KG1 (cell line): ENCODE measurements around the gene RPS6KC1.
"Not testable (repeated sequence)": the region's sequence is repeated elsewhere in the genome, so short reads cannot be mapped to it uniquely, and the experiment has no call there.

Experiments used
- DNase-seq: peaks from one replicate; lab custom pipeline; 2025; lab: John Stamatoyannopoulos, UW

RPS6KC1 gene

GRCh38 chr1:213159376-213159775, 108.3 kb downstream of the RPS6KC1 start:
- DNase-seq, result no peak

DNA sequence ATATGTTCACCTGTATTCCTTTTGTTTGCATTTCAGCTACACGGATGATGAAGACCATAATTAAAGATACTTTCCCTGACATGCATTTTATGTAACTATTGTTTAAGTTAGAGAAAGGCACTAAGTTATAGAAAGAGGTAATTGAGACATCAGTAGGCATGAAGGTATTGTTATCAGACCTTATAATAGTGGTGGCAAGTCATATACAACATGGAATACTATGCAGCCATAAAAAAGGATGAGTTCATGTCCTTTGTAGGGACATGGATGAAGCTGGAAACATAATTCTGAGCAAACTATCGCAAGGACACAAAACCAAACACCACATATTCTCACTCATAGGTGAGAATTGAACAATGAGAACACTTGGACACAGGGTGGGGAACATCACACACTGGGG, 109.4 kb downstream of the RPS6KC1 start:
- not testable (repeated sequence) for DNase-seq

DNA sequence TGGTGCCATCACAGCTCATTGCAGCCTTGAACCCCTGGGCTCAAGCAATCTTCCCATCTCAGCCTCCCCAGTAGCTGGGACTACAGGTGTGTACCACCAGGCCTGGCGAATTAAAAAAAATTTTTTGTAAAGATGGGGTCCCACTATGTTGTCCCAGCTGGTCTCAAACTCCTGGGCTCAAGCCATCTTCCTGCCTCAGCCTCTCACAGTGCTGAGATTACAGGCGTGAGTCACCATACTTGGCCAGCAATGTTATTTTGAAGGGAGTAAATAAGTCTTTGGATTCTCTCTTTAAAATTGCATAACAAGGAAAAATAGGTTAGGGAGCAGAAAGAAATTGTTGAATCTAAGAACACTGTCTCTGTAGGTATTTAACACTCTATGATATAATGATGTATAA, 111.3 kb downstream of the RPS6KC1 start:
- DNase-seq, result no peak

GRCh38 chr1:213162862-213163261, 111.8 kb downstream of the RPS6KC1 start:
- no peak for DNase-seq

- DNase-seq, result no peak
These were observed 112.3 kb downstream of the RPS6KC1 start for GRCh38 chr1:213163278-213163711.

GRCh38 chr1:213164561-213164960, 113.5 kb downstream of the RPS6KC1 start:
- no peak for DNase-seq

DNA sequence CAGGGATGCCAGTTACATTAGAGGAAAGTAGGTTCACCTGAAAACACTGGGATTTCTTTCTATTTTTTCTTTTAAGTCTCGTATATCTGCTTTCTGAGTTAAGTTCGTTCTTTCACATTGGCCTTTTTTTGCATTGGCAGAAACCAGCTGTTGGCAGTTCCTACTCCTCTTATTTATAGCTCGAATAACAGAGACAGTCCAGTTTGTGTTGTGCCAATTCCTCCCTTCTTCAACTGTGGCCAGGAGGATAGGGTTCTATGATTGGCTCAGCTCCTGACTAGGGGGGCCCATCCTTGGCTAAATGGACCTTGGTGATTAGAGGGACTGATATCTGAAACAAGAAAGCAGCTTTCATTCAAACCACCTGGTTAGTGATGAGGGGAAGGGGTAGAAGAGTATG, 115.8 kb downstream of the RPS6KC1 start:
- no peak for DNase-seq

DNA sequence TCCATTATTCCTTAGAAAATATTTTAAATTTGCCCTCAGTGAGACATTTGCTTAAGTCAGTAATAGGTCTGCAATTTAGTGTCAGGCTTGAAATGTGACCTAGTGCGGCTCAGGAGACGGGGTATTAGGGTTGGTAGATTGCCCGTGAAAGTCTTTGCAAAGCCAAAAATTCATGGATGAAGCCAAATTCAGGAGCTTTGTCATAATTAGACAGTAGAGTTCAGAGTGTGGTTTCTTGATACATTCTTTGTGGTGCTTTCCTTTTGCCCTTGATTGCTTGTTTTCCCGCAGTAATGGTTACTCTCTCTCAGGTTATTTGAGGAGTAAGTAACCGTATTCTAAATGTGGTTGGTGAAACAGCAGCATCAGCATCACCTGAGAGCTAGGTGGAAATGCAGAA, 120.7 kb downstream of the RPS6KC1 start:
- no peak for DNase-seq

- no peak for DNase-seq
These were observed 125.3 kb downstream of the RPS6KC1 start for GRCh38 chr1:213176341-213176740.

GRCh38 chr1:213179784-213180183, 128.7 kb downstream of the RPS6KC1 start:
- no peak for DNase-seq

GRCh38 chr1:213180833-213181232, 129.8 kb downstream of the RPS6KC1 start:
- no peak for DNase-seq

DNA sequence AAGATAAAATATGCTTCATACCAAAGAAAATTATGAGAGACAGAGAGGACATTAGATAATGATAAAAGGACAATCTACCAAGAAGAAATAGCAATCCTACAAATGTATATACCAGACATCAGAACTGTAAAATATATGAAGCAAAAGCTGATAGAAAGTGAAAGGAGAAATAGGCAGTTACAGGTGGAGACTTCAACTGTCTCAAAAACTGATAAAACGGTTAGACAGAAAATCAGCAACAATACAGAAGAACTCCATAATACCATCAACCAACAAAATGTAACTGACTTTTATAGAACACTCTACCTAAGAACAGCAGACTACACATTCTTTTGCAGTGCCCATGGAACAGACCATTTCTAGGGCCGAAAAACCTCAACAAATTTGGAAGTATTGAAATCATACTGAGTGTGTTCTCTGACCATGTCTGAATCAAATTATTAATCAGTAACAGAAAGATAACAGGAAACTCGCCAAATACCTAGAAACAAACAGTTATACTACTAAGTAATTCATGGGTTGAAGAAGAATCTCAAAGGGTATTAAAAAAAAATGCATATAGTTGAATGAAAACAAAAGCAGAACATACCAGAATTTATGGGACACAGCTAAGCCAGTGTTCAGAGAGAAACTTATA, 132.1 kb downstream of the RPS6KC1 start:
- DNase-seq, result no peak

DNA sequence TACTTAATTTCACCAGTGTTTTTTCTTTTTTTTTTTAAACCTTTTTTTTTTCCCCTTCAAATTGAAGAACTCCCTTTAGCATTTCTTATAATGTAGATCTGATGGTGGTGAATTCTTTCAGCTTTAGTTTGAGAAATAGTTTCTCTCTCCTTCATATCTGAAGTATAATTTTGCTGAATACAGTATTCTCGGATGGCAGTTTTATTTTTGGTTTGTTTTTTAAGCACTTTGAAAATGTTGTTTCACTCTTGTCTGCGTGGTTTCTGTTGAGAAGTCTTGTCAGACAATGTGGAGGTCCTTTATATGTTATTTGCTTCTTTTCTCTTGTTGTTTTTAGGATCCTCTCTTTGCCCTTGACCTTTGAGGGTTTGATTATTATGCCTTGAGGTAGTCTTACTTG, 135.1 kb downstream of the RPS6KC1 start:
- no peak for DNase-seq

DNA sequence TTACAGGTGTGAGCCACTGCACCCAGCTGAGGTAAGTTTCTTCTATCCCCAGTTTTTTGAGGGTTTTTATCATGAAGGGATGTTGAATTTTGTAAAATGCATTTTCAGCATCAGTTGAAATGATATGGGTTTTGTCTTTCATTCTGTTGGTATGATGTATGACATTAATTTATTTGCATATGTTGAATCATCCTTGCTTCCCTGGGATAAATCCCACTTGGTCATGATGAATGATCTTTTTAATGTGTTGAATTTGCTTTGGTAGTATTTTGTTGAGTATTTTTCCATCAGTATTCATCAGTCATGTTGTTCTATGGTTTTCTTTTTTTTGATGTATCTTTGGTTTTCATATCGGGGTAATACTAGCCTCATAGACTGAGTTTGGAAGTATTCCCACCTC, 141.0 kb downstream of the RPS6KC1 start:
- DNase-seq, result no peak

DNA sequence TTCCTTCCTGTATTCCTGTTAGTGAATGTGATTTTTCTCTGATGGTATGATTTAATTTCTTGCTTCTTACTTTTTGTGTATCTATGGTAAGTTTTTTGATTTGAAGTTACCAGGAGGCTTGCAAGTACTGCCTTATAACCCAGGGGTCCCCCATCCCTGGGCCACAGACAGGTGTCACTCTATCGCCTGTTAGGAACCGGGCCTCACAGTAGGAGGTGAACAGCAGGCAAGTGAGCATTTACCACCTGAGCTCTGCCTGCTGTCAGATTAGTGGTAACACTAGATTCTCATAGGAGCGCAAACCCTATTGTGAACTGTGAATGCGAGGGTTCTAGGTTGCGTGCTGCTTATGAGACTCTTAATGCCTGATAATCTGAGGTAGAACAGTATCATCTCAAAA, 143.3 kb downstream of the RPS6KC1 start:
- no peak for DNase-seq

DNA sequence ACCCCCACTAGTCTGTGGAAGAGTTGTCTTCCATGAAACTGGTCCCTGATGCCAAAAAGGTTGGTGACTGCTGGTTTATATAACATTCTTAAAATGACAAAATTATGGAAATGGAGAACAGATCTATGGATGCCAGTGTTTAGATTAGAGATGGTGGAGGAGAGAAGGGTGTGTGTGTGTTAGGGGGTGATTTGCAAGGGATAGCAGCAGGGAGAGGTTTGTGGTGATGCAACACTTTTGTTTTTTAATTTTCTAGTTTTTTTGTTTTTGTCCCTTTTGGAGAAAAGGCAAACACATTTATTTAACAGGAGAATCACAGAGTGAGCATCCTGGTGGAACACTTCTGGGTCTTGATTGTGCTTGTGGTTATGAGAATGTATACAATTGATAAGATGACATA, 143.8 kb downstream of the RPS6KC1 start:
- no peak for DNase-seq

DNA sequence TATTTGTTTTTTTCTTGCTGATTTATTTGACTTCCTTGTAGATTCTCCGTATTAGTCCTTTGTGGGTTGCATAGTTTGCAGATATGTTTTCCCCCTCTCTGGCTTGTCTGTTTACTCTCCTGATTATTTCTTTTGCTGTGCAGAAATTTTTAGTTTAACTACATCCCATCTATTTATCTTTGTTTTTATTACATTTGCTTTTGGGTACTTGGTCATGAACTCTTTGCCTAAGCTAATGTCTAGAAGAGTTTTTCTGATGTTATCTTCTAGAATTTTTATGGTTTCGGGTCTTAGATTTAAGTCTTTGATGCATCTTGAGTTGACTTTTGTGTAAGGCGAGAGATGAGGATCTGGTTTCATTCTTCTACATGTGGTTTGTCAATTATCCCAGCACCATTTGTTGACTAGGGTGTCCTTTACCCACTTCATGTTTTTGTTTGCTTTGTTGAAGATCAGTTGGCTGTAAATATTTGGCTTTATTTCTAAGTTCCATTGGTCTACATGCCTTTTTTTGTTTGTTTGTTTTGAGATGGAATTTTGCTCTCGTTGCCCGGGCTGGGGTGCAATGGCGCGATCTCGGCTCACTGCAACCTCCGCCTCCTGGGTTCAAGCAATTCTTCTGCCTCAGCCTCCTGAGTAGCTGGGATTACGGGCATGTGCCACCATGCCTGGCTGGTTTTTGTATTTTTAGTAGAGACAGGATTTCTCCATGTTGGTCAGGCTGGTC, 145.4 kb downstream of the RPS6KC1 start:
- not testable (repeated sequence) for DNase-seq

GRCh38 chr1:213200630-213201029, 149.6 kb downstream of the RPS6KC1 start:
- no peak for DNase-seq

DNA sequence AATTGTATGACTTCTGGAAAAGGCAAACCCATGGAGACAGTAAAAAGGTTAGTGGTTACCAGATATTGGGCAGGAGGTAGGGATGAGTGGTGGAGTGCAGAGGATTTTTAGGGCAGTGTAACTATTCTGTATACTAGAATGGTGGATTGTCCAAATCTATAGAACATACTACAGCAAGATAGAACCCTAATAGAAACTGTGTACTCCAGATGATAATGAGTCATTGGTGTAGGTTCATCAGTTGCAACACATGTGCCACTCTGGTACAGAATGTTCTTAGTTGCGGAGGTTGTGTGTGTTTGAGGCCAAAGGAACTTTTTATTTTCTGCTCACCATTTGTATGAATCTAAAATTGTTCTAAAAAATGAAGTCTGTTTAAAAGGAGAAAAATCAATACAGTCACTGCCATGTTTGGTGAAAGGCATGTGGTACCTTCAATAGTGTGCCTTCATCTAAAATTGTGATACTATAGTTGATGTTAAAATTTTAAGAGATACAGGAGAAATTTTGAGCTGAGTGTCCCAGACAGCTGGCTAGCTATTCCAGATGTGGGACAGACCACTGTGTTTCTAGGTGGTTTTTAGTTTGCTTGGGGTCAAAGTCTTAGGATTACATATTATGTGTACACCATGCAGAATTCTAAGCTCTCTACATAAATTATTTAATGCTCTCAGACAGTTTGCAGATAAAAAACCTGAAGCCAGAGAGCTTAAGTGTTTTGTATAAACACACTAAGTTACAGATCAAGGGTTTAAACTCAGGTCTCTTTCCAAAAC, 150.5 kb downstream of the RPS6KC1 start:
- DNase-seq, result no peak

DNA sequence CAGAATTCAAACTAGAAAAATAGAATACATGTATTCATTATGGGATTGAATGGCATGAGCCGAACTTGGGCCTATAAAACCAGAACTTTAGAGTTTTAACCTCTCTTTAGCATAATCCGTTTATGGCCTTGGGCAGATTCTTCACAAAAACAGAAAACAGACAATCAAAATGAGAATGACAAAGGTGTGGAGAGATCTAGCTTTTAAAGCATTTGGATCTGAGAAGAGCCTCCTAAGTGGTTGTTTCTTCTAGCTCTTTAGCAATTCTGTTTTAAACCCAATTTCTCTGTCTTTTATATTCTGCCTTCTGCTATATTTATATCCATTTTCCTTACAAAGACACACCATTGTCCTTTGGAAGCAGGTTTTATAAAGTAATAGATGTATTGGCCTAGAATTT, 160.2 kb downstream of the RPS6KC1 start:
- DNase-seq, result no peak

GRCh38 chr1:213219076-213219475, 168.0 kb downstream of the RPS6KC1 start:
- DNase-seq, result not testable (repeated sequence)

DNA sequence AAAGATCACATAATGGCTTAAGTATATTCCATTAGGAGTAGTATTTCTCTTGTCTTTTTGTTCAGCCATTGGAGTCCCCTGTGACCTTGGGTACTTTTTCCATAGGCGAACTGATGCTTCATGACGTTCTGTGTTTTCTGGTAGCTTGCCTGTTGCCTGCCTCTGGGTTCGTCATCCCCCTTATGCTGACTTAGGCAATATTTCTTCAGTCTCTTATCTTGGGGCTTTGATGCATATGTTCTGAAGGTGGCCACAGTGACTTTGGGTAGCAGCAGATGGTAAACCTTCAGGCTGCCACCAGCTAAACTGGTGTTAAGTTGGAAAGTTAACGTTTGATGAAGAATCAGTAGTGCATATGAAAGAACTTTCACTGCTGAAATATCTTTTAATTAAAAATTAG, 170.2 kb downstream of the RPS6KC1 start:
- no peak for DNase-seq

- no peak for DNase-seq
These were observed 176.4 kb downstream of the RPS6KC1 start for GRCh38 chr1:213227458-213227857.
